HTERT RPE-1 (cell line): ENCODE results near the gene ANP32A.

Experiments
- in situ Hi-C: fragments of 300-500 bp; cut with MboI; formaldehyde crosslinking; loops from 4 replicates; pipeline ENCODE4 v1.14.3; 2020; ENCODE audit warnings: low sequenced_read_pairs

ANP32A gene

DNA sequence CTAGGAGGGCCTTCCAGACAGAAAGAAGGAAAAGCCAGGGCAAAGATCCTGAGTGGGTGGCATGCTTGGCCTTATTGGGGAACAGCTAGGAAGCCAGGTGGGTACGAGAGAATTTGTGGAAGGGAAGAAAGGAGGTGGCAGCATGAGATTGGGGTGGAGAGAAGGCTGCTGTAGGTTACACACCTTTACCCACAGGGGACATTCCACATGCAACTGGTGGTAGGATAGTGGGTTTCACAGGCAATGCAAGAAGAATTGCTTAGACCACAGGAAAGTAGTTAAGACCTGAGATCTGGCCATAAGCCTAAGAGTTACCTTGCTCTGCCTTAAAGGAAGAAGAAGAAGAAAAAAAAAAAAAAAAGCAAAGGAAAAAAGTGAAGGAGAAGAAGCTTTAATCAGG, 19.8 kb downstream of the ANP32A start:
- in situ Hi-C loops = no loop called here

DNA sequence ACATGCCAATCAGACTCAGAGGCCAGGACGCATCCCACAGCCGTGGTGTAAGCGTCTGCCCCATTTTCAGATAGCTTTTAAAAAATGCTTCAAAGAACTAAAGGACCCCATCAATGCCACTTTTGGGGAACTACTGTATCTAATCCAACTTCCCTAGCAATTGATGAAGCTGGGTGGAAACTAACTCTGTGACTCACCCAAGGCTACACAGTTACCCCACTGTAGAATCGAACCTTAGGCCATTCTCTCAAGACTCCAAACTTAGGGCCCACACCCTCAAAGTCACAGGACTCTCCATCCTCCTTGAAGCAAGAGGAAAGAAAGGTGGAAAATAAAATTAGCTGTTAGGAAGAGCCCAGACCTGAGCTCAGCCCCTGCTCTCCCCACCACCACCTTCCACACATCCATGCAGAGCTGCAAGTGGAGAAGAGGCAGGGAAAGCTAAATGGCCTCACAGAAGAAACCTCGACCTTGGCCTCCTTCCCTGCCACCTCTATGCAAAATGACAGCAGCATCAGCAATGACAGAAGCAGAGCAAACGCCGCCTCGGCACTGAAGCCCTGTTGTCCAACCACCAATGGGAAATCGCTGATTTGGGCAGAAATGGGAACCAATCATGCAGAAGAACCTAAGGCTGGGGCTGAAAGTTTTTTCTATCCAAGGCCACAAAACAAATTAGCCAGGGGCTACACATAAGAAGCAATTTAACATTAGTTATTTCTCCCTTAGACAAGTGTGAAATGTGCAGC, 22.2 kb downstream of the ANP32A start:
- in situ Hi-C loops = no loop called here

DNA sequence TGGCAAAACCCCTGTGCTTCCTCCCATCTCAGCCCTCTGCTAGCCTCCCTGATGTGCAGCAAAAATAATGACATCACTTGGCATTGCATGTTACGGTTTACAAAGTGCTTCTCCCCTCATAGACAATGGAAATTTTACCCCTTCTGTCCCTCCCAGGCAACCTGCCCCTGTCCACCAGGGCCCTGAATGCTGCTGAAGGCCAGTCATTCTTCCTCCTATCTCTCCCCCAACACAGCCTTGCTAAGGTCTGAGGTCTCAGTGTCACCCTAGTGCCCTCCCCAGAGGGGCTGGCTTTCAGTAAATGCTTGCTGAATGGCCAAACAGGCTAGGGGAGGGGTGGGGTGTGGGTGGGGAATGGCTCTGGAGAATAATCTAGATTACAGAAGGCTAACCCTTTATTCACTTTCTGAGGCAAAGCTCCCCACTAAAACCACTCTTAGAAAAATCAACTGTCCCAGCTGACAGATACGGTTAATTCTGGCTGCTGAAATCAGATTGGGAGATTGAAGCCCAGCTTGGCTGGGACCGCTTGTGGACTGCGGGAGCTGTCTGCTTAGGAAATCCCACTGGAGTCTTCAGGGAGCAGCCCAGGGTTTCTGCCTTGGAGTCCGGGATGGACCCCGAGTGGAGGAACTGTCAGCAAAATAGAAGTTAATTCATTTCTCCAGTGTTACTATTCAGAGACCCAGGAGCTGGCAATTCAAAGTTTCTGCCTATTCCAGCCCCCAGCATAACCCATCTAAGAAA, 22.9 kb downstream of the ANP32A start:
- in situ Hi-C loops = no loop called here

DNA sequence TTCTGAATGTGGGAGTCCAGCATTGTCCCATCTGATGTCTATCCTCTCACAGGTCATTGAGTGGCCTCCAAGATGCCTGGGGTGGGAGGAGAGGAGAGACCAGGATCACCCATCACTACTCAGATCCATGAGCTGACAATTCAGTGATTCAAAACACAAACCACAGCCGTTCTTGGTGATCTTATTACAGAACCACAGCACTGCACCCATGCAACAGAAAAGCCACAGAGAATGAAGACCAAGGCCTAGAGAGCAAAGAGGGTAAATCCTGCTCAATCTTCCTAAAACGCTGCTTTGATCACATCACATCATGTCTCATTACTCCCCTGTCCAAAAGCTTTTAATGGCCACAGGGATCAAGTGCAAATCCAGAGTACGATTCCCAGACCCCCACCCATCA, 23.5 kb downstream of the ANP32A start:
- in situ Hi-C loops = no loop called here

DNA sequence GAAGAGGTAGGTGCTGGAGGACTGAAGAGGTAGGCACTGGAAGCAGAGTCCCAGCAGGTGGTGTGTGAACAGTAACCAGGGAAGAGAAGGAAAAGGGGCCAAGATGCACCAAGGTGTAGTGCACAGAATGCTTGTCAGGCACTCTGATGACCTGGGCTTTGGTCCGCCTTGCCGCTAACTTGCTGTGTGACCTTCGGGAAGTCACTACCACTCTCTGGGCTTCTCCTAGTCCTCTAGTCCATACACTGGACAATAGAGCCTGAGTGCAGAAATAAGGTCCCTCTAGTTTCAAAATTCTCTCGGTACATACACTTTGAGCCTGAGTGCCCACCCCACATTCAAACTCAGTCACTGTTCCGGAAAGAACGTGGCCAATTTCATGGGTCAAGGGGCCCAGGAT, 24.1 kb downstream of the ANP32A start:
- in situ Hi-C loops = no loop called here

DNA sequence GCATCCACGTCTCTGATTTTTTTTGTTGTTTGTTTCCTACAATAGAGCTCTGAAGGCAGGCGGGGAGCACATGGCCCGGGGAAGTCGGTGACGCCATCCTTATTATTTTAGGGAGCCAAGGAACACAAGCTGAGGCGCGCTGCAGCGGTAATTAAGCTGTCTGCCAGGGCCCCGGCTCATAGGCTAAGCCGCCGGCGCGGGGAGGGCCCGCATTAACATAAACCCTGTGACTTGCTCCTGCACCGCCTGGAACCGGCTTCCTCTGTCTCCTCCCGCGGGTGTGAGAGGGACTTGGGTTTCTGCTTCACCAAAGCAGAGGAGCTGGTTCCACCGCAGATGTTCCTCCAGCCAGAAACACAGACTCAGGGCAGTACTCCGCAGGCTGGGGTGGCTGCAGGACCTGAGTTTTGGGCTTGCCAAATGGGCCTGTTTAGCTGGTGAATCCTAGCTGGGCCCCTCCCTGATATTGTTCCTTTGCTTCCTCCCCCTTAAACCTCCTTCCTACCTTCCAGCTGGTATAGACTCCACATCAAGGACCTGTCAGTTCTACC, 25.3 kb downstream of the ANP32A start:
- in situ Hi-C loops = no loop called here

DNA sequence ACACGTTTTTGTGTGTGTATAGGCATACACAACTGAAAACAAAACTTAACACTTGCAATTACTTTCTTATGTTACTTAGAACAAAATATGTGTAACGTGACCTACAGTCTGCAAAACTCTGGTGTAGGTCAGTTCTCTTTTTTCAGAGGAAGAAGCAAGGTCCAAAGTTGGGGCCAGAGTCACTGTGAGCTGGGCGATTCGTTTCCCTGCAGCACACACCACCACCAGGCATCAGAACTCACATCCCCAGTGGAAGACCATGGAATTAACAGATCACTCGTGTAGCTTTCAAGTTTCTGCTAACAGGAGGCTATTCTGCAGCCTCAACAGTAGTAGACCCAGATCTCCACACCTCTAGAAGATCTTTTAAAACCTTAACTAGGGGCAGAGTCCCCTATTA, 25.8 kb downstream of the ANP32A start:
- in situ Hi-C loops = no loop called here

DNA sequence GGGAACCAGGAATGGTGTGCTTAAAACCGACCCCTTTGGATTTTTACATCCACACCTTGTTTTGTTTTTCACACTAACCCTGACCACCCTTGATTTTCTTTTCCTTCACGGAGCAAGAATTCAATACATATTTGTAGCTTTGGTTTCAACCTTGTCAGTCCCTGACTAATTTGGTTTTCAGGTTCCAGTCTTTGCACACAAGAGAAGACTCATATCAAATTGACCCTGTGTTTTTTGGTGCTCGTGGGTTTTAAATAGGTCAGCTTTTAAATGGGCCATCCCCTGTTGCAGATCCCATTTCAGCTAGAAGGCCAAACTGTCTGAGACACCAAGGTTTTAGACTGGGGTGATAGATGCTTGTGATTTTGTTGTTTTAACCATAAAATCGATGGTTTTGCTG, 26.4 kb downstream of the ANP32A start:
- in situ Hi-C loops = no loop called here

DNA sequence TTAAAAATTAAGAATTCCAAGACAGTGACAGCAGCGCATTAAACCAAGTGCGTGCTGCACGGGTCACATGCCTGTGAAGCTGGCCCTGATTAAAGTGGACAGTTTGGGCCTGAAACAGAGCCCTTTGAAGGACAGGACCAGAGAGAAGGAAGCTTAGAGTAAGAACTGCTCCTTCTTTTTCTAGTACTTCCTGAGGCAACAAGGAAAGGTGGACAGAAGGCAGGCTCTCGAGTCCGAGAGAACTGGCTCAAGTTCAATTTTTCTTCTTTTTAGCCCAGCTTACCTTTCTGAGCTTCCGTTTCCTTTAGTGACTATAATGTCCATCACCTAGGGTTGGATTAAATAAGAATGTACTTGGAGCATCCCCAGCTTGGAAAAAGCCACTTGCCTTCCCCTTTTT, 26.9 kb downstream of the ANP32A start:
- in situ Hi-C loops = no loop called here

DNA sequence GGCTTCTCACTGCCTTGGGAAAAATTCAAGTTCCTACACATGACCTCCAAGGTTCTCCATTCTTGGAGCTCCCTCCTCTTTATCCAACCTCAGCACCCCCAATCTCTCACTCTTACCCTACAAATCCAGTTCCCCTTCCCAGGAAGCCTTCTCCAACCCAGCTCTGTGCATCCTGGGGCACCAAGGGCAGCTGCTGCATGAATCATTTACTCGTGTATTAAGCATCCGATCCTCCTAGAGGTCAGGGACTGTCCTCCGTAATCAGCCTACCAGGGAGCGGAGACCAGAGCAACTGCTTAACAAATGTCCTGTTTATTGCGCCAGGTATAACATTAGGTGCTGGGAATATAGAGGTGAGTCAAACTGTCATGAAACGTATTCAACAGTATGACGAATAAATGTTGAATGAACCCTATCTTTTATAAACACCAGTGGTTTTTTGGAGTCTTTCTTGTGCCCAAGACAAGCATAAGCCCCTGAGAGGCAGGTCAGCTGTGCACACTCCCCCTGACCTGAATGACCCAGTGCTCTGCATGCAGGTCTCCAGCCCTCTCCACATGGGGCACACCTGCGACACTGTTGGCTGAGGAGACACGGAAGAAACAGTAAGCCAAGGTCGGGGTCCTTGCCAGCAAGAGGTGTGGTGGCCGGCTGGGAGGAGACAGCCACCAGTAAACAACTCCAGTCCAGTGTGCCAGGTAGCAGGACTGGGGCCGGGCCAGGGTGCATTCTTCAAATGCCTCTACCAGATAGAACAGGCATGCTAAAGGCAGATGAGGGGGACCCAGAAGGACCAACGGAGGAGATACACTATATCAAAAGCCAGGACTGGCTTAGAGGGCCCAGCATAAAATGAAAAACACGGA, 27.6 kb downstream of the ANP32A start:
- in situ Hi-C loops = no loop called here

DNA sequence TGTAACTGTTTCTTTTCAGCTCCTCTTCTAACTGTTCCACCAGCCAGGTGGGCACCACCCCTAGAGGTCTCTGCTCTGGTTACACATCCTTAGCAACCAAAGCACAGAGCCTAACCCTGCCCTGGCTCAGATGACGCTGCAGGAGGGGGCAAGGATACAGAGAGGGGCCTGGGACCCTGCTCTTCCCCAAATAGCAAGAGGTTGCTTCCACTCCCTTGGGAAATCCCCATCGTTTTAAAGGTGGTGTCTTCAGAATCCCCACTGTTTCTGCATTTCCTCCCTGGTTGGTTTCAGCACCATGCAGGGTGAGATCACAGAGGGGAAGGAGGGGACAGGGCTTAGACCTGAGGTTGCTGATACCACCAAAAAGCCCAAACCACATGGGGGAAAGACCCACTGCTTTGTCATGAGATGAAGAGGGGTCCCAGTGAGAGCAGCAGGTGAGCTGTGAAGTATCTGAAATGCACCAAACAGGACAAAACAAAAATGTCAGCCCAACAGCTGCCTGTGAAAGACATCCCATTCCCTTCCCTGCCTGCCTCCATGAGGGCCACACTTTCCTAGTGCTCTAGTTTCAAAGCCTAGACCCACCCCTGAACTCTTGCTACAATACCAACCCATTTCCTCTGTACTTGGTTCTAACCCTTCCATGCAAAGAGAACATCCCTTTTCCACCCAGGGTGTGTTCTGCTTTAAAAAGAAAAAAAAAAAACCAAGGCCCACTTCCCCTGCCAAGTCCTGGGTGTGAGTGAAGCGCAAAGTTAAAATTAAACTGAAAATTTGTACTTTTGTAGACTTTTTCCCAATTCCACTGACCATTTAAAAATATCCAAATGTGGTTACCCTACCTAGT, 29.0 kb downstream of the ANP32A start:
- in situ Hi-C loops = no loop called here

DNA sequence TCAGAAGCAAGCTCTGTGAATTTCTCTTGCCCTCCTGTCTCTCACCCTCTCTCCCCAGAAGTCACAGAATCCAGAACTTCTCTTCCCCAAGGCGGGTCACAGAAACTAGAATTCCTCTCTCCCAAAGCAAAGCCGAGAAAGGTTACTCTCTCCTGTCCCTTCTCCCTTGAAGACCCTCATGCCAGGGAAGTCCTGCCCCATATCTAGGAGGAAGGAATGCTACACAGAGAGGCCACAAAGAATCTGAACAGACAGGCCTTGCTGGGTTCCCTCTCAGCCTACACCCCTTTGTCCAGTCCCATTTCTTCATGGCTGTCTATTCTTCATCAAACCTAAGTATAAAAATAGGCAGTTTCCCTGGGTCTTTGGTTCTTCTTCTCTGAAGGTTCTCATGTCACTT, 29.8 kb downstream of the ANP32A start:
- in situ Hi-C loops = no loop called here

DNA sequence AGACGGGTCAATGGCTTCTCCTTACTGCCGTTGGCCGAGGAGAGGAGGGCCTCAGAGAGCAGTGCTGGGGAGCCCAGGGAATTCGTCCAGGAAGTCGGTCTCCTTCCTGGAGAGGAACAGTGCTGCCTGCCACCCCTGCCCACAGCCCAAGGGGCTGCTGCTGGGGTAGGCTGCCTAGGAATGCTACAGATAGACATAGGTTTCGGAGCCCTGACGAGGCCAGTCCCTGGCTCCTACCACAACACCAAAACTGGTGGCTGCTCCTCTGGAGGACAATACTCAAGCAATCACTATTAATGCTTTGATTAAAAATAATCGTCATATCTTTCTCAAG, 30.5 kb downstream of the ANP32A start:
- in situ Hi-C loops = no loop called here

DNA sequence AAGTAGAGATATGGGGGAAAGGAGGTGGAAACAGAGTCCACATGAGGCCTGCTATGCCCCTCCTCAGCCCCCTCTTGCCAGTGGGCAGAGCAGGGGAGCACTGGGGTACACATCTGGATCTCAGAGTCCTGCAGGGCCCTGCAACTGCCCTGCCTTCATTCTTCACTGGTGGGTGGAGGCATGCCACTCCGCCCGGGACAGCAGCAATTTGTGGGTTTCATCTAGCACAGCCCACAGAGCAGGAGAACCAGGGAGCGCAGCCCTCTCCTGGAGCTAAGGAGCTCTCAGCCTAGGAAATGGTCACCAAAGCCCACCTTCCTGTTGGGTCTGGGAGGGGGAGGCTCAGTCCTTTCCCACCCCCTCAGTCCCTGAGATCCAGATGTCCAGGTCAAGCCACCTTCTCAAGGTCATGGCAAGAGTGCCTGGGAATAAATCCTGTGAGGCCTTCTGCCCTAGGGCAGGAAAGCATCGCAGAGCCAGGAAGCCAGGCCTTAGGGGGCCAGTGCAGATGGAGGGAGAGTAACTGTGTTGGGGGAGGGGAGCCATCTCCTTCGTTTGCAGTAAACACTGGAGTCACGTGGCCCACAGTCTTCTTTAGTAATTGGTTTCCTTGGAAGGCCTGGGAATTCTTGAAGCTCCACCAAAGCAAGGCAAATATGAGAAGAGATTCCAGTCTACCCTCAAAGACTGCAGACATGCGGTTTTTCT, 31.0 kb downstream of the ANP32A start:
- in situ Hi-C loops = no loop called here

DNA sequence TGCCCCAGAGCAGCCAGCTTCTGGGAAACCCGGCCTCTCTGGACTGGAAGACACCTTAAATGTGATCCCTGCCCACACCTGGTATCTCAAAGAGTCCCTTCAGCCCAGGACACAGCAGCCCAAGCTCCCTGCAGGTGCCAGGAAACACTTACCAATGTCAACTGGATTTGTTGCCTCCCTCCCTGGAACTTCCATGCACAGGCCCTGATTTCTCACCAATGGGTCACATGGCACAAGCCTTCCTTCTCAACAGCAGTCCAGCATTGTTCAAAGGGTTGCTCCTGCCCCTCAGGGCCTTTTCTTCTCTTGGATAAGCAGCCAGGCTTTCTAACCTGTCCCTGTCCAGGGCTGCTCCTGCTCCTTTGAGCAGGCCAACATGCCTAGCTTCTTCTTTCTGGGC, 31.6 kb downstream of the ANP32A start:
- in situ Hi-C loops = no loop called here

DNA sequence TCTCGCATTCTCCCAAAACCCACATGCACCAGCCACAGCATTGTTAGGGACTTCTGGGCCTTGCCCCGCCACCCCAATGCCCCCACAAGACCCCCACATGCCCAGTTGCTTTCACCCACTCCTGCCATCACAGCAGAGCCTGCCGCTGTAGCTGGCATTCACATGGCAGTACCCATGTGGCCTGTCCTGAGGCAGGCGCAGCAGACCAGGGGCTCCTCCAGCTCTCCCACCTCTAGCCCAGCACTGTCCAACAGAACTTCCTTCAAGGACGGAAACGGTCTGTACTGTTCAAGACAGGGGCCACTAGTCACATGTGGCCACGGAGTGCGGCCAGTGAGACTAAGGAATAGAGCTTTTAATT, 32.5 kb downstream of the ANP32A start:
- in situ Hi-C loops = no loop called here

DNA sequence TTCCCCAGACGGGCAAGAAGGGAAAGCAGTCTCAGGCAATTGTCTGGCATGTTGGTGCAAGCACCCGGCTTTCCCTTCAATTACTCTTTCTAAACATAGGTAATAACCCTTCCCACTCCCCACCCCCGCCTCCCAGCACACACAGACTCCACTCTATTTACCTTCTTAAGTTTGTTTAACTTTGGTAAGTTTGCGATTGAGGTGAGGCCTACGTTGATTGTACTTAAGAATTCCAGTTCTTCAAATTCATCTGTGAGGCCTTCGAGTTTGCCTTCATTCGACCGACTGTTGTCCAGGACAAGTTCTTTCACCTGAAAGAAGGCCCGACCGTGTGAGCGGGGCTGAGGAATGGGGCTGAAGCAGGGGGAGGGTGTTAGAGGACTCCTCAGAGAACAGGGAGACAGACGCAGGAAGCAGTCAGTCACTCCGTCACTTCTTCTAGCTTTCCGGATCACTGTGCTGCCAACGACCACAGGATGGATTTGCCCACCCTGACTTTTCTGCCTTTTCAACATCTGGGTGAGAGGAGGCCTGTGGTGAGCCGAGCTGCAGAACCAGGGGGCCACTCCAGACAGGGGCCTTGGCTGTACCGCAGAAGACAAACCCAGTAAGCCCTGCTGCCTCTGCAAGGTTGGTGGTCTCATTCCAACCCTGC, 33.0 kb downstream of the ANP32A start:
- in situ Hi-C loops = no loop called here

DNA sequence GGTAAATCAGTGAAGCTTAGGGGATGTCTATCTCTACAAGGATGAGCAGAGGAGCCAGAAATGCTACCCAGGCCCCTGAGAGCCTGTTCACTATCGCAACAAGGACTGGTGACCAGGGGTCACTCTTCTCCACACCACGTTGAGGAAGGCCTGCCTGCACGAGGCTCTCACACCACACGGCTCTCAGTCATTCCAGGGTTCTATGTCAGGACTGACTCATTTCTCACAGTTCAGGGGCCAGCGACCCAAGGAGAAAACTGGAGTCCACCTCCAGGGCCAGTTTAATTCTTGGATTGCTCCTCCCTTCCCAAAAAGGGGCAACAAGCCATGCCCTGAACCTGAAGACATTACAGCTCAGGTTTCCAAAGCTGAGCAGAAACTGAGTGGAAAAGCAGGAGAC, 33.9 kb downstream of the ANP32A start:
- in situ Hi-C loops = no loop called here

DNA sequence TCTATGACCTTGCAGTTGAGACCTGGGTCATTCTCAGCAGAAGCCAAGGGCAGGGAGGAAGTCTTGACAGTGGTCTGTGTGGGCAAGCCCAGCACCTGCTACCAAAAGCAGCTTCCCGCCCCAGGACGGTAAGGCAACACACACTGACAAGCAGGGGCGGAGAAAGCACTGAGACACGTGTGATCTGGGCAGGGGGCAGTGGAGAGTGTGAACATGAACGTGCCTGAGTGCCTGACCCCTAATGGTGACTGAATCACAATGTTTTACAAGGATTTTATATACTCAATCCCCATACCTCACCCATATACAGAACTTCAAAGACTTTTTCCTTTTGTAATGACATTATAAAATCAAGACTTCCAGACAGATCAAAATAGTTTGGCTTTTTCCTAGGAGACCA, 35.2 kb downstream of the ANP32A start:
- in situ Hi-C loops = no loop called here

DNA sequence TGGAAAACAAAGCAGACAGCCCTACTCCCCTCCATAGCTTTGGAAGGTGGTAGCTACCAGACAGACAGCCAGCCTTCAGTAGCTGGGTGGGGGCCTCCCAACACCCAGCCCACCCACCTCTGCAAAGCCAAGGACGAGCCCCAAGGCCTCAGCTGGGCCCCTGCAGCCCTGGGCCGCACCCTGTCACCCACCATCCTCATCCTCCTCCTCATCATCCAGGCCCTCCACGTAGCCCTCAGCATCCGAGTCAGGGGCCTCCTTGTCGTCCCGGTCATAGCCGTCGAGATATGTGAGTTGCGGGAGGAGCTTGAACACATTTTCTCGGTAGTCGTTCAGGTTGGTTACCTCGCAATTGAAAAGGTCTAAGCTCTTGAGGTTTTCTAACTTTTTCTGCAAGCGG, 36.5 kb downstream of the ANP32A start:
- in situ Hi-C loops = no loop called here
